HepG2 (cell line): ENCODE results near the gene BCO2. TPM values are rescaled to one million over a fixed set of nuclear protein-coding genes. Genes with fewer than 3 reads are reported as not detected.
A peak's percentile ranks its signal among the peaks of the same experiment; 100 is the strongest.

Experiments
- CEBPZ ChIP-seq: IDR thresholded peaks from 2 replicates; pipeline ENCODE4 v1.6.1; 2012; ENCODE audit warnings: low read length, improper control_type of control experiment
- HNF4A ChIP-seq: sonication (generic); formaldehyde crosslinking; IDR thresholded peaks from 2 replicates; pipeline ENCODE4 v1.4.0; 2020; ENCODE audit warnings: missing genetic modification reagents
- HOXA9 ChIP-seq: sonication (generic); formaldehyde crosslinking; IDR thresholded peaks from 2 replicates; pipeline ENCODE4 v1.8.1; 2022; ENCODE audit warnings: missing genetic modification reagents, mild to moderate bottlenecking, moderate library complexity, borderline replicate concordance
- MLXIP ChIP-seq: sonication (generic); formaldehyde crosslinking; IDR thresholded peaks from 2 replicates; pipeline ENCODE4 v1.9.0; 2021; ENCODE audit warnings: missing genetic modification reagents, borderline replicate concordance
- MXI1 ChIP-seq: IDR thresholded peaks from 3 replicates; pipeline ENCODE4 v1.6.1; 2012; ENCODE audit warnings: low read depth, low read length, inconsistent platforms, borderline replicate concordance
- PHF5A ChIP-seq: IDR thresholded peaks from one replicate; pipeline ENCODE4 v1.6.1; 2018; ENCODE audit warnings: low read depth, missing genetic modification reagents; ENCODE audit not compliant: unreplicated experiment
- PPARG ChIP-seq: conservative IDR thresholded peaks from 2 replicates; pipeline ENCODE4 v1.6.1; 2016; ENCODE audit warnings: missing biosample characterization, missing genetic modification reagents
- RARA ChIP-seq: IDR thresholded peaks from 2 replicates; pipeline ENCODE4 v1.6.1; 2016; ENCODE audit warnings: missing genetic modification reagents, missing compliant biosample characterization
- REXO4 ChIP-seq: sonication (generic); formaldehyde crosslinking; IDR thresholded peaks from 2 replicates; pipeline ENCODE4 v1.8.0; 2022; ENCODE audit warnings: missing genetic modification reagents, mild to moderate bottlenecking, borderline replicate concordance
- RXRB ChIP-seq: IDR thresholded peaks from 2 replicates; pipeline ENCODE4 v1.6.1; 2016; ENCODE audit warnings: borderline replicate concordance, missing genetic modification reagents, missing compliant biosample characterization
- SIN3A ChIP-seq: IDR thresholded peaks from 2 replicates; pipeline ENCODE4 v1.6.1; 2011; ENCODE audit warnings: low read depth, mild to moderate bottlenecking, control low read depth, low read length, borderline replicate concordance
- SIX1 ChIP-seq: sonication (generic); formaldehyde crosslinking; IDR thresholded peaks from 2 replicates; pipeline ENCODE4 v1.4.0; 2020; ENCODE audit warnings: missing genetic modification reagents, borderline replicate concordance
- SRSF9 ChIP-seq: fragments of 200-400 bp; formaldehyde crosslinking; IDR thresholded peaks from 2 replicates; pipeline ENCODE4 v1.6.1; 2018; ENCODE audit warnings: borderline replicate concordance, mild to moderate bottlenecking, low read depth, low read length; ENCODE audit not compliant: insufficient read depth, poor library complexity, severe bottlenecking
- TEAD3 ChIP-seq: optimal IDR thresholded peaks from 2 replicates; pipeline ENCODE3; 2016; ENCODE audit warnings: borderline replicate concordance
- ZBTB46 ChIP-seq: sonication (generic); formaldehyde crosslinking; IDR thresholded peaks from 2 replicates; pipeline ENCODE4 v1.4.0; 2020; ENCODE audit warnings: mild to moderate bottlenecking, missing genetic modification reagents, borderline replicate concordance
- ZNF274 ChIP-seq: sonication (generic); formaldehyde crosslinking; IDR thresholded peaks from 2 replicates; pipeline ENCODE4 v1.5.1; 2020; ENCODE audit warnings: mild to moderate bottlenecking, missing genetic modification reagents
- ZNF276 ChIP-seq: sonication (generic); formaldehyde crosslinking; IDR thresholded peaks from 2 replicates; pipeline ENCODE4 v1.4.0; 2020; ENCODE audit warnings: mild to moderate bottlenecking, low read depth, missing genetic modification reagents
- ZNF784 ChIP-seq: sonication (generic); formaldehyde crosslinking; IDR thresholded peaks from 2 replicates; pipeline ENCODE4 v1.5.1; 2020; ENCODE audit warnings: missing genetic modification reagents, mild to moderate bottlenecking, borderline replicate concordance
- ZSCAN31 ChIP-seq: sonication (generic); formaldehyde crosslinking; IDR thresholded peaks from 2 replicates; pipeline ENCODE4 v1.5.0; 2020; ENCODE audit warnings: low read depth, mild to moderate bottlenecking, missing genetic modification reagents
- polyA plus RNA-seq, 8 experiments: library from polyadenylated mRNA; depleted of rRNA in 3 of 8; stranded (reverse) in 7 of 8; unstranded in 1 of 8; fragments of >200 nt; fragmentation: Illumina TruSeq in 4 of 8; extraction: Trizol in 4 of 8; gene quantifications; 2 replicates each; pipeline versions ENCODE4 v1.2.1 to v1.2.3, GENCODE V29; 2011 to 2016; ENCODE audit warnings: low read depth in 4 of 8, missing spikeins in 1 of 8, mixed read lengths in 1 of 8; ENCODE audit not compliant: insufficient read depth in 1 of 8
- total RNA-seq, 5 experiments: library from RNA; depleted of rRNA; stranded (reverse); fragments of >200 nt; fragmentation: Illumina TruSeq; extraction: Trizol; gene quantifications; 2 replicates each; pipeline ENCODE4 v1.2.3, GENCODE V29; 2016; ENCODE audit warnings: low read depth in 1 of 5

Gene BCO2
- total and polyA plus RNA-seq, 2 of the 13 experiments (the other 11 are each of a cell fraction or from before 2014, with no cell fraction given): 0.38 to 0.58 TPM

GRCh38 chr11:112231952-112232351 lies 56.6 kb downstream of the BCO2 start (continued):
- no peak for TF ChIP-seq ZNF784
- peak; percentile 62 for TF ChIP-seq RARA (CRISPR knock-in tag)
- no peak for TF ChIP-seq ZBTB46 (CRISPR knock-in tag)
- no peak for TF ChIP-seq ZNF276 (CRISPR knock-in tag)
- no peak for TF ChIP-seq SIN3A
- no peak for TF ChIP-seq SIX1 (CRISPR knock-in tag)
- no peak; the same call in 1 of the 2 replicates for TF ChIP-seq PPARG
- TF ChIP-seq ZSCAN31 (CRISPR knock-in tag): no peak
- no peak for TF ChIP-seq PHF5A (CRISPR knock-in tag)
- TF ChIP-seq RXRB: peak; percentile 30; the same call in 1 of the 2 replicates
- peak; percentile 47 for TF ChIP-seq TEAD3 (CRISPR knock-in tag)
- TF ChIP-seq ZNF274: no peak
- no peak for TF ChIP-seq CEBPZ
- TF ChIP-seq HNF4A (CRISPR knock-in tag): peak; percentile 91
- TF ChIP-seq MXI1: no peak
- TF ChIP-seq MLXIP: no peak
- no peak for TF ChIP-seq REXO4 (CRISPR knock-in tag)
- no peak for TF ChIP-seq HOXA9 (CRISPR knock-in tag)
- TF ChIP-seq SRSF9: no peak
